HG03342 (cell line): ENCODE measurements around the gene HELZ2.

Experiments used
- ATAC-seq: cut with Tn5 transposase; IDR thresholded peaks from one replicate; pipeline ENCODE4 v1.9.1; 2021; ENCODE audit warnings: mild to moderate bottlenecking, moderate library complexity; ENCODE audit not compliant: unreplicated experiment

Gene HELZ2

GRCh38 chr20:63539441-63540370 lies 34.3 kb downstream of the HELZ2 start:
- no peak for ATAC-seq

GRCh38 chr20:63539092-63539430 lies 35.0 kb downstream of the HELZ2 start:
- ATAC-seq = no peak

GRCh38 chr20:63538204-63539091 lies 35.6 kb downstream of the HELZ2 start:
- ATAC-seq = no peak

- peak; percentile 78 for ATAC-seq
These were observed 36.4 kb downstream of the HELZ2 start for GRCh38 chr20:63537525-63538203.

GRCh38 chr20:63536997-63537524 lies 37.0 kb downstream of the HELZ2 start, which contains the start of gene PTK6:
Gene PTK6, minus strand, starts transcription at chr20:63537376. Its CDS starts 62 bp downstream, at chr20:63537314.
- ATAC-seq = peak; percentile 16

- no peak for ATAC-seq
These were observed 37.6 kb downstream of the HELZ2 start for GRCh38 chr20:63536241-63536977.

GRCh38 chr20:63534831-63535651 lies 39.0 kb downstream of the HELZ2 start:
- ATAC-seq = no peak

- no peak for ATAC-seq
These were observed 39.6 kb downstream of the HELZ2 start for GRCh38 chr20:63534427-63534830.

GRCh38 chr20:63533871-63534393 lies 40.1 kb downstream of the HELZ2 start:
- no peak for ATAC-seq

GRCh38 chr20:63533388-63533787 lies 40.7 kb downstream of the HELZ2 start:
- no peak for ATAC-seq

GRCh38 chr20:63532449-63532971 lies 41.5 kb downstream of the HELZ2 start:
- ATAC-seq = no peak

GRCh38 chr20:63531686-63532448 lies 42.2 kb downstream of the HELZ2 start:
- ATAC-seq = no peak

- ATAC-seq = no peak
These were observed 43.3 kb downstream of the HELZ2 start for GRCh38 chr20:63530788-63531160.

- no peak for ATAC-seq
These were observed 43.9 kb downstream of the HELZ2 start for GRCh38 chr20:63529861-63530787.

- ATAC-seq = no peak
These were observed 44.7 kb downstream of the HELZ2 start for GRCh38 chr20:63529180-63529860.

GRCh38 chr20:63527184-63527583 lies 46.9 kb downstream of the HELZ2 start:
- ATAC-seq = no peak
